ENCODE data around the gene CPEB4.

CPEB4 gene

DNA sequence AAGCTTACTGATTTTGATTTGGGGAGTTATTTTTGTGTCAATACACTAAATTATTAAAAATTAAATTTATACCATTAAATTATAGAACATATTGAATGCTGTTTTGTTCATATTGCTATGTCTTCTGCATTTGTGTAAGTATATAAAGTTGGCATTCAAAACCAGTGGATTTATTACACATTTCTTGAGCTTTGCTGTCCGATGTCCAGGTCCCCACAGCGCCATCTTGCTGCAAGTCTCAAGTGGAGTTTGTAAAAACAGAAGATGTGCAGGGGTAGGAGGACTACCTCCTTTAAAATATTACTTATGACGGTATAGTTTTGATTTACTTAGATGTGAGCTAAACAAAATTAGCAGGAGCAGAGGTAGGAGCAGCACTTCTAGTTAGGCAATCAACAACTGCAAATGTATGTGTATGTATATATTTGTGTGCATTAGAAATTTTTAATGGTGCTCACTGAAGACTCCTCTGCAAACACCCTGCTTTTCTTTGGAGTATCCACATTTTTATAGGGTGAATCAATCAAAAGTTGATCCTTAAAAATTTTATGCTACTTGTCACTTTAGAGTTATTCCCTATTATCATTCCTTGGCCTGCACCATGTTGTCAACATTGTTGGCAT is 37.4 kb downstream of the CPEB4 start:
- Histone ChIP-seq H3K27me3 (ENCODE audit: control insufficient read depth in 3 of 3, insufficient read depth in 3 of 3, low read depth in 1 of 3, low read length in 3 of 3) (no peaks in the 10 kb centered on the region), H3K18ac (ENCODE audit: low read length) (no peak overlapping the region), H2BK5ac (ENCODE audit: low read length) (no peak overlapping the region), H2AFZ (ENCODE audit: low read length) (no peak overlapping the region), H3K36me3 (replicated peaks in 1 of 2; ENCODE audit: control insufficient read depth in 2 of 2, insufficient read depth in 2 of 2, low read length in 2 of 2) (no peaks in the 10 kb centered on the region), H3K27ac (replicated peaks; ENCODE audit: low read length) (no peak overlapping the region), H3K9ac (ENCODE audit: low read depth, low read length, poor library complexity) (no peak overlapping the region), H4K91ac (ENCODE audit: low read depth, low read length, poor library complexity) (no peak overlapping the region), H3K4ac (ENCODE audit: low read length) (no peak overlapping the region), H3K79me1 (ENCODE audit: low read depth, low read length) (no peaks in the 10 kb centered on the region), H3K23ac (ENCODE audit: low read depth, low read length, poor library complexity) (no peak overlapping the region), H2AK5ac (ENCODE audit: low read depth, low read length) (no peak overlapping the region), H3K14ac (ENCODE audit: low read length) (no peak overlapping the region), H3K4me1 (ENCODE audit: control insufficient read depth in 2 of 2, insufficient read depth in 1 of 2, low read depth in 1 of 2, low read length in 2 of 2) (peaks cover 9 to 10% of the 10 kb centered on the region in 2 donors), H4K8ac (ENCODE audit: low read depth, low read length) (no peak overlapping the region), H3K4me2 (ENCODE audit: insufficient read depth, low read length, poor library complexity, severe bottlenecking) (no peak overlapping the region), H2BK15ac (ENCODE audit: low read length) (no peak overlapping the region), H2BK12ac (ENCODE audit: low read length) (no peak overlapping the region), H3K9me3 (replicated peaks in 1 of 2; ENCODE audit: control insufficient read depth in 2 of 2, insufficient read depth in 1 of 2, low read depth in 1 of 2, low read length in 2 of 2) (no peaks in the 10 kb centered on the region), H3K4me3 (ENCODE audit: low read length in 2 of 2) (no peak overlapping the region), H2BK120ac (ENCODE audit: low read depth, low read length) (no peak overlapping the region)
- DNase-seq (ENCODE audit: low spot score) = no peak
- WGBS, 2 donors (ENCODE audit: extremely low coverage in 2 of 2, insufficient read length in 2 of 2, insufficient replicate concordance in 1 of 2) = no CpG with 5 or more reads among the region's 3 CpGs

DNA sequence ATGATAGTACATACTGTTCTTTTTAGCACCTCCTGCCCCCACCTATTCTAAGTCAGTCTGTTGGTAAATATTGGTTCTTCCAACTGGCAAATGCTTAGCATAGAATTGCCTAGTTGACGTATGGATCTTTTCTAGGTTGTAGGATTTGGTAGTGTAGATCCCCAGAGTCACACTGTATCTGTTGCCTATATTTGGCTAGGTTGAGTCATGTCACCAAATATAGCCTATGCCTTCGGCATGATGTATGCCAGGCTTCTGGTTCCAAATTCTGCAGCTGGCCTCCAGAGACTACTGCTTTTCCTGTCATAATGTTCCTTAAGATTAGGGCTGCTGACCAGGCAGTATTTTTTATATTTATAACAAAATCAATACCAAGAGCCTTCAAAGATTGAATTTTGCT is 38.2 kb downstream of the CPEB4 start:
- no peak overlapping the region for H2BK120ac ChIP-seq (ENCODE audit: low read depth, low read length)
- no peaks in the 10 kb centered on the region for H3K79me1 ChIP-seq (ENCODE audit: low read depth, low read length)
- no peaks in the 10 kb centered on the region for H3K36me3 ChIP-seq (replicated peaks in 1 of 2; ENCODE audit: control insufficient read depth in 2 of 2, insufficient read depth in 2 of 2, low read length in 2 of 2)
- no peak overlapping the region for H2AK5ac ChIP-seq (ENCODE audit: low read depth, low read length)
- no peaks in the 10 kb centered on the region for H3K27me3 ChIP-seq (ENCODE audit: control insufficient read depth in 3 of 3, insufficient read depth in 3 of 3, low read depth in 1 of 3, low read length in 3 of 3)
- H3K4me3 ChIP-seq (ENCODE audit: low read length in 2 of 2) = no peak overlapping the region
- no CpG with 5 or more reads among the region's 2 CpGs for WGBS, 2 donors (ENCODE audit: extremely low coverage in 2 of 2, insufficient read length in 2 of 2, insufficient replicate concordance in 1 of 2)
- H2AFZ ChIP-seq (ENCODE audit: low read length) = no peak overlapping the region
- DNase-seq (ENCODE audit: low spot score) = no peak
- no peak overlapping the region for H3K23ac ChIP-seq (ENCODE audit: low read depth, low read length, poor library complexity)
- no peaks in the 10 kb centered on the region for H3K9me3 ChIP-seq (replicated peaks in 1 of 2; ENCODE audit: control insufficient read depth in 2 of 2, insufficient read depth in 1 of 2, low read depth in 1 of 2, low read length in 2 of 2)
- H2BK5ac ChIP-seq (ENCODE audit: low read length) = no peak overlapping the region
- H3K4me2 ChIP-seq (ENCODE audit: insufficient read depth, low read length, poor library complexity, severe bottlenecking) = no peak overlapping the region
- H3K4me1 ChIP-seq (ENCODE audit: control insufficient read depth in 2 of 2, insufficient read depth in 1 of 2, low read depth in 1 of 2, low read length in 2 of 2) = peaks cover 9 to 10% of the 10 kb centered on the region in 2 donors
- H4K91ac ChIP-seq (ENCODE audit: low read depth, low read length, poor library complexity) = no peak overlapping the region
- H3K18ac ChIP-seq (ENCODE audit: low read length) = no peak overlapping the region
- H3K27ac ChIP-seq (replicated peaks; ENCODE audit: low read length) = no peak overlapping the region
- H2BK15ac ChIP-seq (ENCODE audit: low read length) = no peak overlapping the region
- H3K4ac ChIP-seq (ENCODE audit: low read length) = no peak overlapping the region
- H4K8ac ChIP-seq (ENCODE audit: low read depth, low read length) = no peak overlapping the region
- H3K9ac ChIP-seq (ENCODE audit: low read depth, low read length, poor library complexity) = no peak overlapping the region
- no peak overlapping the region for H2BK12ac ChIP-seq (ENCODE audit: low read length)
- H3K14ac ChIP-seq (ENCODE audit: low read length) = no peak overlapping the region

DNA sequence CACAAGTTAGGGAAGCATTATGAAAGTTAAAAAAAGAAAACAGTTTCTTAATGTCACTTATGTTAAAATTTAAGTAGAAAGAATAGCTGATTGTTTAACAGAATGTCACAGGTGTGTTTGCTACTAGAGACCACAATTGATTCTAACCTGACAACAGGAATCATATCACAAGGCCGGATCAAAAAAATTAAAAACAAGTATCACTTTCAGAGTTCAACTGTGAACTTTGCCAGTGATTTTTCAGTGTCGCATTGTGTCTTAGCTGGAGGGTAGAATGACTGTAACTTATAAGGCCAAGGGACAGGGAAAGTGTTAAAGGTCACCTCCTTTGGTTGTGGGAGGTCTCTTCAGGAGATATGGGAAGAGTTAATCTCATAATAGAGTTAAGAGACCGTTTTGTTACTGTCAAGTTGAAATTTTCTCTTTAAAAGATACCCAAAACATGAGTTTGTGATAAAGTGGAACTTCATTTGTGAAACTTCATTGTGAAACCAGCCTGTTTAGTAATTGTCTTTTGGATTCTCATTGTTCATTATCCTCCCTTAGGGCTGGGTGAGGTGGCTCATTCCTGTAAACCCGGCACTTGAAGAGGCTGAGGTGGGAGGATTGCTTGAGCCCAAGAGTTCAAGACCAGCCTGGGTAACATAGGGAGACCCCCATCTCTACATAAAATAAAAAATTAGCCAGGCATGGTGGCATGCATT is 40.9 kb downstream of the CPEB4 start:
- Histone ChIP-seq H3K14ac (ENCODE audit: low read length) (no peak overlapping the region), H3K18ac (ENCODE audit: low read length) (no peak overlapping the region), H3K4me3 (ENCODE audit: low read length in 2 of 2) (no peak overlapping the region), H2AK5ac (ENCODE audit: low read depth, low read length) (no peak overlapping the region), H3K9ac (ENCODE audit: low read depth, low read length, poor library complexity) (no peak overlapping the region), H2AFZ (ENCODE audit: low read length) (no peak overlapping the region), H3K9me3 (replicated peaks in 1 of 2; ENCODE audit: control insufficient read depth in 2 of 2, insufficient read depth in 1 of 2, low read depth in 1 of 2, low read length in 2 of 2) (no peaks in the 10 kb centered on the region), H3K79me1 (ENCODE audit: low read depth, low read length) (no peaks in the 10 kb centered on the region), H2BK120ac (ENCODE audit: low read depth, low read length) (no peak overlapping the region), H3K4me1 (ENCODE audit: control insufficient read depth in 2 of 2, insufficient read depth in 1 of 2, low read depth in 1 of 2, low read length in 2 of 2) (peaks cover 4 to 8% of the 10 kb centered on the region in 2 donors), H4K8ac (ENCODE audit: low read depth, low read length) (no peak overlapping the region), H3K4ac (ENCODE audit: low read length) (no peak overlapping the region), H3K4me2 (ENCODE audit: insufficient read depth, low read length, poor library complexity, severe bottlenecking) (no peak overlapping the region), H2BK5ac (ENCODE audit: low read length) (no peak overlapping the region), H3K36me3 (replicated peaks in 1 of 2; ENCODE audit: control insufficient read depth in 2 of 2, insufficient read depth in 2 of 2, low read length in 2 of 2) (no peaks in the 10 kb centered on the region), H4K91ac (ENCODE audit: low read depth, low read length, poor library complexity) (no peak overlapping the region), H3K27me3 (ENCODE audit: control insufficient read depth in 3 of 3, insufficient read depth in 3 of 3, low read depth in 1 of 3, low read length in 3 of 3) (no peaks in the 10 kb centered on the region), H3K27ac (replicated peaks; ENCODE audit: low read length) (no peak overlapping the region), H2BK15ac (ENCODE audit: low read length) (no peak overlapping the region), H2BK12ac (ENCODE audit: low read length) (no peak overlapping the region), H3K23ac (ENCODE audit: low read depth, low read length, poor library complexity) (no peak overlapping the region)
- no peak for DNase-seq (ENCODE audit: low spot score)
- no CpG with 5 or more reads among the region's 4 CpGs for whole genome bisulfite sequencing, 2 donors (ENCODE audit: extremely low coverage in 2 of 2, insufficient read length in 2 of 2, insufficient replicate concordance in 1 of 2)

DNA sequence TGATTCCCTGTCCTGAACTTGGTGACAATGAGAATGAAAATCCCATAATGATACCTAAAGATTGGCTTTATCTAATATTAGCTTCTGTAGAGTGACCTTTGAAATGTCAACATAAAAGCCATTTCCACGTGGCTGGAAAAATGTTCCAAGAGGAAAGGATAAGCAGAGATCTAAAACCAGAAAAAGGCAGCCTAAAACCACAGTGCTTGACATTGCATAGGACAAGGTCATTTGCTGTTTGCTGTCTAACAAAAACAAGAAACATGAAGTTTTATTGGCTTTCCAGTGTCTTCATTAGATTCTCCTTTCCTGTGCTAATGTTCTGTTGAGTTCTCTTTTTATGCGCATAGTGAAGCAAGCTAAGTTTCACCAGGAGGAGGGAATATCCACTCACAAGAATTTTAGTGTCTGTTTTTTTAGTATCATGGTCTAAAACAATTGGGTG is 44.6 kb downstream of the CPEB4 start:
- Histone ChIP-seq H2AFZ (ENCODE audit: low read length) (no peak overlapping the region), H3K9me3 (replicated peaks in 1 of 2; ENCODE audit: control insufficient read depth in 2 of 2, insufficient read depth in 1 of 2, low read depth in 1 of 2, low read length in 2 of 2) (no peaks in the 10 kb centered on the region), H4K8ac (ENCODE audit: low read depth, low read length) (no peak overlapping the region), H3K4me3 (ENCODE audit: low read length in 2 of 2) (no peak overlapping the region), H2BK15ac (ENCODE audit: low read length) (no peak overlapping the region), H2AK5ac (ENCODE audit: low read depth, low read length) (no peak overlapping the region), H3K27me3 (ENCODE audit: control insufficient read depth in 3 of 3, insufficient read depth in 3 of 3, low read depth in 1 of 3, low read length in 3 of 3) (no peaks in the 10 kb centered on the region), H3K27ac (replicated peaks; ENCODE audit: low read length) (no peak overlapping the region), H3K36me3 (replicated peaks in 1 of 2; ENCODE audit: control insufficient read depth in 2 of 2, insufficient read depth in 2 of 2, low read length in 2 of 2) (no peaks in the 10 kb centered on the region), H3K79me1 (ENCODE audit: low read depth, low read length) (no peaks in the 10 kb centered on the region), H2BK5ac (ENCODE audit: low read length) (no peak overlapping the region), H3K4ac (ENCODE audit: low read length) (no peak overlapping the region), H3K14ac (ENCODE audit: low read length) (no peak overlapping the region), H2BK12ac (ENCODE audit: low read length) (no peak overlapping the region), H4K91ac (ENCODE audit: low read depth, low read length, poor library complexity) (no peak overlapping the region), H3K23ac (ENCODE audit: low read depth, low read length, poor library complexity) (no peak overlapping the region), H2BK120ac (ENCODE audit: low read depth, low read length) (no peak overlapping the region), H3K4me2 (ENCODE audit: insufficient read depth, low read length, poor library complexity, severe bottlenecking) (no peak overlapping the region), H3K18ac (ENCODE audit: low read length) (no peak overlapping the region), H3K9ac (ENCODE audit: low read depth, low read length, poor library complexity) (no peak overlapping the region), H3K4me1 (ENCODE audit: control insufficient read depth in 2 of 2, insufficient read depth in 1 of 2, low read depth in 1 of 2, low read length in 2 of 2) (peaks cover 0 to 3% of the 10 kb centered on the region in 2 donors)
- WGBS, 2 donors (ENCODE audit: extremely low coverage in 2 of 2, insufficient read length in 2 of 2, insufficient replicate concordance in 1 of 2) = no CpG with 5 or more reads among the region's 2 CpGs
- DNase-seq (ENCODE audit: low spot score) = no peak
